ENCODE results near the gene CMPK2.

CMPK2 gene

DNA sequence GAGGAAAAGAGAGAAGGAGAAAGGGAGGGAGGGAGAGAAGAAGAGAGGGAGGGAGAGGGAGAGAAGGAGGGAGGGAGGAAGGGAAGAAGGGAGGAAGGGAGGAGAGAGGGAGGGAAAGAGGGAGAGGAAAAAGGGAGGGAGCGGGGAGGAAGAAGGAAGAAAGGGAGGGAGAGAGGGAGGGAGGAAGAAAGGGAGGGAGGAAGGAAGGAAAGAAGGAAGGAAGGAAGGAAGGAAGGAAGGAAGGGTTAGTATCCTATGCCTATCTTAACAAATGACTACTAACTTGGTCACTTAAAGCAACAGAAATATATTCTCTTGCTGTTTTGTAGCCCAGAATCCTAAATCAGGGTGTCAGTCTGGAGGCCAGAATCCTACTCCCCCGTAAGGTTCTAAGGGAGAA lies 52.1 kb downstream of the CMPK2 start:
- DNase-seq (ENCODE audit: extremely low read depth in 1 of 2, low read depth in 1 of 2) = no peak

DNA sequence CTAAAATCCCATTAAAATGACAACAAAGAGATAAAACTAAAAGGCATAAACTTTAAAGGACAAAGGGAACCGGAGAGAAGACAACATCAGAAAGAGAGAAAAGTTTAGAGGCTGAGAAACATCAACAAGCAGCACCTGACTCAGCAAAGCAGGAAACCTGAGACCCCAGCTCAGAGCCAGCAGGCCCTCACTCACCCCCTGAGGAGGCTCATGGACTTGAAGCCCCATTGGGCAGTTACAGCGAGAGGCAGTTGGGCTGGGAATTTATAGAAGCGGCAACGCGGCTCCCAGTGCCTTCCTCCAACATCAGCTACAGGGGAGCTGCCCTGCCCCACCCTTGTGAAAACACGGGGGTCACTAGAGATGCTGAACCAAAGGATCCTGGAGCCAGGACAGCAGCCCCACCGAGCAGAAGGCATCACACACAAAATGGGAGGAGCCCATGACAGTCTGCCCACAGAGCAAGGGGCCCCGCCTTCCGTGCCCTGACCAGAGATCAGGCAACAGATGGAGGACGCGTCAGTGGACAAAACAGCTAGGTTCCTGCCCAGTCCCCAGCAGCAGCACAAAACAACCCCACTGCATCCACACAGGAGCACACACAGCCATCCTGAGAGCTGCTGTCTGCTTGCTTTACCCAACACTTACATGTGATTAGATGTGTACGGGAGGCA lies 52.7 kb downstream of the CMPK2 start:
- DNase-seq (ENCODE audit: extremely low read depth in 1 of 2, low read depth in 1 of 2) = no peak

DNA sequence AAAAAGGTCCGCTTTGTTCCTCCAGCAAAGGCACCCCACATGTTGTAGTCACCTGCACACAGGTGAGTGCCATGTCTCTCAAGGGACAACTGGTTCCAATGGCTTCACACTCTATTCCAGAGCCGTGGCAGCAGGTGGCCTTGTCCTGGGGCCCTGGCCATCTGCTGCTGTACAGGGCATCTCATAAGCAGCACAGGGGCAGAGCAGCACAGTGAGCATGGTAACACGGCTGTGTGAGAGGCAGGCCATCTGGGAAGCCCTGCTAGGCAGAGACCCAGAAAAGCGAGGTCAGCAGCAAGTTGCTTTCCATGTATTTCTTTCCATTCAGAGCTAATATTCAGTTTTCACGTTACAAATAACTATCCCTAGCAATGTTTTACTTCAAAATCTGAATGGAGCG lies 54.7 kb downstream of the CMPK2 start:
- DNase-seq (ENCODE audit: extremely low read depth in 1 of 2, low read depth in 1 of 2) = no peak

DNA sequence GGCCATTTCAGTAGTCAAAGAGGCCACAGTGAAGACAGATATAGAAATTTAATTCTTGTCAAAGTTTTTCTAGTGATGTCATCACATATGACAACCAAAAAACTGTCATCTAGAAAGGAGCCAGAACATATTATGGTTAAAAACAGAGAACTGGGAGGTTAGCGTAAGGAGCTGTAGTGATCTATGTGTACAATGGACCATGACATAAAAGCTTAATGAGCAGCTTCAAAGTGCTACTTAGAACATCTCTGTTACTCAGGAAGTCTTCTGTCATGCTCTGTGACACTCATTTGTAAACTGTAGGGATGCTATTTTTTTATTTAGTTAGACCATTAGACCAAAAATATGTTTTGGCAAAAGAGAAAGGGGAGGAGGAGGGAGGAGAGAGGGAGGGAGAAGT lies 57.3 kb downstream of the CMPK2 start:
- DNase-seq (ENCODE audit: extremely low read depth in 1 of 2, low read depth in 1 of 2) = no peak

DNA sequence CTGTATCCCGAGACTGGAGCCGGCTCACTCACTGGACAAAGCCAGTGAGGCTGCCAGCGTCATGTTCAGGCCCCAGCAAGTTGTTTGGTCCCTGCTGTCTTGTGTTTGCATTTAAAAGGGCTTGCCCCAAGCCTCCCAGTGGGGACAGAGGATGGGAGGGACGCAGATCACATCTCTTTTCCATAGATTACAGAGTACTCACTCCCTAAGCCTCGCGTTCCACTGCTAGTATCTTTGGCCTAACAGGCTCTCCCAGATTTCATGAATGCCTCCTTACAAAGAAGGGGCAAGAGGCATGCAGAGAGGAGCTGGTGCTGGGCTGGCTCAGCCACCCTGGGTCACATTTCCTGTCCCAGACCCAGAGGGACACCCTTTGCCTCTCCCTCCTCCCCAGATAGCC lies 59.1 kb downstream of the CMPK2 start:
- DNase-seq (ENCODE audit: extremely low read depth in 1 of 2, low read depth in 1 of 2) = no peak

DNA sequence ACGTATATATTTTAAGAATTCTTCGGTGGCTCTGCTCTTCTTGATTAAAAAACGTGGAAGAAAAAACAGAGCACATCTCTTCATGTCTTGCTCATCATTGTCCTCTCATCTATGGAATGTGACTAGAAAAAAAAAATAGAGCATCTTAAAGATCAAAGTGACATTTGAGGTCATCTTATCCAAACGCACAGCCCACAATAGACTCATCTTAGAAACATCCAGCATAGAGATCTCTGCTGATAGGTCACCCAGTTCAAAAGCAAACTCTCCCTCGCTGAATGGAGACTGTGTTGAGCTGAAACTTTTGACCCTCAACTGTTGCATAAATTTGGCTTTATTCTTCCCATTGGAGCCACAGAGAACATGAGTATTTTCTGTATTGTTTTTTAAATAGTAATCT lies 65.2 kb downstream of the CMPK2 start:
- DNase-seq (ENCODE audit: extremely low read depth in 1 of 2, low read depth in 1 of 2) = no peak
